ENCODE data around the gene MRPS7. TPM values are rescaled to one million over a fixed set of nuclear protein-coding genes. Genes with fewer than 3 reads are reported as not detected.

MRPS7 gene
- total RNA-seq, 4 donors from 2014 or later: 27.1 to 54.0 (median 37.4) TPM

DNA sequence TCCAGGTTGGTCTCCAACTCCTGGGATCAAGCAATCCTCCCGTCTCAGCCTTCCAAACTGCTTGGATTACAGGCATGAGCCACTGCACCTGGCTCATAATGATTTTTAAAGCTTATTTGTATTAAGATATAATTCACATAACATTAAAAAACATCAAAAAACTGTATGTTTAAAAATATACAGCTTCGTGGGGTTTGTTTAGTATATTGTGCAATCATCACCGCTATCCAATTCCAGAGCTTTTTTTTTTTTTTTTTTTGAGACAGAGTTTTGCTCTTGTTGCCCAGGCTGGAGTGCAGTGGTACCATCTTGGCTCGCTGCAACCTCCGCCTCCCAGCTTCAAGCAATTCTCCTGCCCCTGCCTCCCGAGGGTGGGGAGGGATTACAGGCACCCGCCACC, 38.6 kb downstream of the MRPS7 start:
- no peak for DNase-seq
- Histone ChIP-seq H3K4me1 (peaks cover 0 to 4% (median 0%) of the 10 kb centered on the region in 4 donors), H3K36me3 (no peaks in the 10 kb centered on the region), H3K27ac (no peak overlapping the region), H3K27me3 (no peaks in the 10 kb centered on the region), H3K9me3 (no peaks in the 10 kb centered on the region), H3K4me3 (no peak overlapping the region)
- 82 to 85% methylated on average over 7 of the region's 7 CpGs for WGBS, 2 donors (ENCODE audit: low coverage in 1 of 2)
- in situ Hi-C loops (cut with MboI; ENCODE audit: low pct_ligation_motif_present in 1 of 4, low pct_unique_long_range_greater_than_20kb in 1 of 4, low sequenced_read_pairs in 3 of 4) (loop anchor here in 2 of 4 donors (25.0 kb wide), 1 partner anchor 112 kb away; the partner anchor contains the start of gene GRB2 (in 2 of the 2)), intact Hi-C loops (cut with DNase I; ENCODE audit: low total_unique reads) (no loop called here)
- no peak for TF ChIP-seq EP300 (IDR thresholded peaks at IDR 0.05; ENCODE audit: low read depth)
- TF ChIP-seq POLR2A (IDR thresholded peaks at IDR 0.05): no peak
- TF ChIP-seq, protein P1, sequence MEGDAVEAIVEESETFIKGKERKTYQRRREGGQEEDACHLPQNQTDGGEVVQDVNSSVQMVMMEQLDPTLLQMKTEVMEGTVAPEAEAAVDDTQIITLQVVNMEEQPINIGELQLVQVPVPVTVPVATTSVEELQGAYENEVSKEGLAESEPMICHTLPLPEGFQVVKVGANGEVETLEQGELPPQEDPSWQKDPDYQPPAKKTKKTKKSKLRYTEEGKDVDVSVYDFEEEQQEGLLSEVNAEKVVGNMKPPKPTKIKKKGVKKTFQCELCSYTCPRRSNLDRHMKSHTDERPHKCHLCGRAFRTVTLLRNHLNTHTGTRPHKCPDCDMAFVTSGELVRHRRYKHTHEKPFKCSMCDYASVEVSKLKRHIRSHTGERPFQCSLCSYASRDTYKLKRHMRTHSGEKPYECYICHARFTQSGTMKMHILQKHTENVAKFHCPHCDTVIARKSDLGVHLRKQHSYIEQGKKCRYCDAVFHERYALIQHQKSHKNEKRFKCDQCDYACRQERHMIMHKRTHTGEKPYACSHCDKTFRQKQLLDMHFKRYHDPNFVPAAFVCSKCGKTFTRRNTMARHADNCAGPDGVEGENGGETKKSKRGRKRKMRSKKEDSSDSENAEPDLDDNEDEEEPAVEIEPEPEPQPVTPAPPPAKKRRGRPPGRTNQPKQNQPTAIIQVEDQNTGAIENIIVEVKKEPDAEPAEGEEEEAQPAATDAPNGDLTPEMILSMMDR (IDR thresholded peaks at IDR 0.05): no peak
- TF ChIP-seq POLR2AphosphoS5 (IDR thresholded peaks at IDR 0.05): no peak

DNA sequence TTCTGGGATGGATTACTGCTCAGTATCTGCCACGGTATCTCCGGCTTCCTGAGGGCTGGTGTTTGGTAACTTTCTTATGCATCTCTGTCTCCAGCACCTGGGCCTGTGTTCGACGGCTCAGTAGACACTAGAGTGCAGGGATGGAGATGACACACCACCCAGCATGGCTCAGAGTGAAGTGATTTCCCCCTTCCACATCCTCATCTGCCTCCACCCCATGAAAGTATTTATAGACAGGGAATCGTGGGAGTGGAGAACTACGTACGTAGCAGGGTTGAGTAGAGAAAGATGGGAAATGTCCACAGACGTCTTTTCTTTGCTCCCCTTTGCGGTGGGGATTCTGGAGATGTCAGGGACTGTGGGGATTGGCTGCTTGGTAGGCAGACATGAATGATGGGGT, 39.4 kb downstream of the MRPS7 start:
- H3K9me3 ChIP-seq: no peaks in the 10 kb centered on the region
- H3K27ac ChIP-seq: no peak overlapping the region
- TF ChIP-seq EP300 (IDR thresholded peaks at IDR 0.05; ENCODE audit: low read depth) (no peak), POLR2AphosphoS5 (IDR thresholded peaks at IDR 0.05) (no peak), POLR2A (IDR thresholded peaks at IDR 0.05) (no peak)
- TF ChIP-seq, protein P1 (IDR thresholded peaks at IDR 0.05): no peak
- no peaks in the 10 kb centered on the region for H3K36me3 ChIP-seq
- intact Hi-C loops (cut with DNase I; ENCODE audit: low total_unique reads): no loop called here
- H3K27me3 ChIP-seq: no peaks in the 10 kb centered on the region
- no peaks in the 10 kb centered on the region for H3K4me1 ChIP-seq
- no peak overlapping the region for H3K4me3 ChIP-seq
- DNase-seq: no peak
- 84% methylated on average over 4 to 9 of the region's 9 CpGs for WGBS, 2 donors (ENCODE audit: low coverage in 1 of 2)
- in situ Hi-C loops (cut with MboI; ENCODE audit: low pct_ligation_motif_present in 1 of 4, low pct_unique_long_range_greater_than_20kb in 1 of 4, low sequenced_read_pairs in 3 of 4): loop anchor here in 2 of 4 donors (25.0 kb wide), 1 partner anchor 111 kb away; the partner anchor contains the start of gene GRB2 (in 2 of the 2)

DNA sequence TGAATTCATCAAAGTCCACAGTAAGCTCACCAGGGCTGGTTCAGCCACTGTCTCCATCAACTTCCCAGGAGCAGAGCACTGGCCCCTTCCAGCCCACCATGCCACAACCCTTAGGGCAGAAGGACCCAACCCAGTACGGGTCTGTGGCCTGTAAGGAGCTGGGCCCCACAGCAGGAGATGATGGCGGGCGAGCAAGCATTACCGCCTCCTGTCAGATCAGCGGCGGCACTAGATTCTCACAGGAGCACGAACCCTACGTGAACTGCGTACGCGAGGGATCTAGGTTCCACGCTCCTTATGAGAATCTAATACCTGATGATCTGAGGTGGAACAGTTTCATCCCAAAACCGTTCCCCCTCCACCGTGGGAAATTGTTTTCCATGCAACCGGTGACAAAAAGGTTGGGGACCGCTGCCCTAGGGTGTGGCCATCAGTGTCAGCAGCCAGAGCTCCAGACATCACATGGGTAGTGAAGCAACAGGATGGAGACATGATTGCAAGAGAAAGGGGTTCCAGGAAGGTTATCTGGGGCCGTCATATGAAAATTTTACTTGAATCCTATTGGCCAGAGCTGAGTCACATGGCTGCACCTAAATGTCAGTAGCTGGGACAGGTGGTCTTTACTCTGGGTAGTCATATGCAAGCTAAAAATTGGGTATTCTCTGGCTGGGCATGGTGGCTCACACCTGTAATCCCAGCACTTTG, 40.0 kb downstream of the MRPS7 start:
- Histone ChIP-seq H3K4me1 (no peaks in the 10 kb centered on the region), H3K9me3 (no peaks in the 10 kb centered on the region), H3K27ac (no peak overlapping the region), H3K36me3 (no peaks in the 10 kb centered on the region), H3K27me3 (no peaks in the 10 kb centered on the region), H3K4me3 (no peak overlapping the region)
- intact Hi-C loops (cut with DNase I; ENCODE audit: low total_unique reads): no loop called here
- in situ Hi-C loops (cut with MboI; ENCODE audit: low pct_ligation_motif_present in 1 of 4, low pct_unique_long_range_greater_than_20kb in 1 of 4, low sequenced_read_pairs in 3 of 4): loop anchor here in 2 of 4 donors (25.0 kb wide), 1 partner anchor 111 kb away; the partner anchor contains the start of gene GRB2 (in 2 of the 2)
- DNase-seq: no peak
- 90 to 94% methylated on average over 3 to 17 of the region's 17 CpGs for WGBS, 2 donors (ENCODE audit: low coverage in 1 of 2)
- TF ChIP-seq POLR2A (IDR thresholded peaks at IDR 0.05) (no peak), EP300 (IDR thresholded peaks at IDR 0.05; ENCODE audit: low read depth) (no peak)

DNA sequence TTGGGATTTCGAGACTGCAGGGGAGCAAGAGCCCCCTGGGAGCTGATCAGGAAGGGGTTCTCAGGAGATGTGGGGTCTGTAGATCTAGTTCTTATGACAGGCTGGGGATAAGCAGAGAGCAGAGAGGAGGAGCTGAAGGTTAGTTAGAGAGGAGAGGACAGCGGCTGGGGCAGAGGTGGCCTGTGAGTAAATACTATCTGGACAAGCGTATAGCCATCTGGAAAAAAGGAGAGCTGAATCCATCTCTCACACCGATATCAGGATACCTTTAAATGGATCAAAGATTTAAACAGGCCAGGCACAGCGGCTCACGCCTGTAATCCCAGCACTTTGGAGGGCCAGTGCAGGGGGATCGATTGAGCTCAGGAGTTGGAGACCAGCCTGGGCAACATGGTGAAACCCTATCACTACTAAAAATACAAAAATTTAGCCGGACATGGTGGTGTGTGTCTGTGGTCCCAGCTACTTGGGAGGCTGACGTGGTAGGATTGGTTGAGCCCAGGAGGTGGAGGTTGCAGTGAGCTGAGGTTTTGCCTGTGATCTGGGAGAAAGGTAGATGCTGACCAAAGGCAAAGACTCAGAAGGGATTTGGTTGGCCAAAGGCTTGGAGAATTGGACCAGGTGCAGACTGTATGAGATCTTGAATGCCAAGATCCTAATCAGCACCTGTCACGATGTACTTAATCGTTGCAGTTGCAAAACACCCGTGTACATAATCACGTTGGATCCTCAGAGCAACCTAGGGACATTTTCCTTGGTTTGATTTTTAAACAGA, 46.5 kb downstream of the MRPS7 start:
- H3K27ac ChIP-seq: peak overlapping the region; percentile 80 to 91 (median 84)
- in situ Hi-C loops (cut with MboI; ENCODE audit: low pct_ligation_motif_present in 1 of 4, low pct_unique_long_range_greater_than_20kb in 1 of 4, low sequenced_read_pairs in 3 of 4): loop anchor here in 2 of 4 donors (25.0 kb wide), 1 partner anchor 104 kb away; the partner anchor contains the start of gene GRB2 (in 2 of the 2)
- no peaks in the 10 kb centered on the region for H3K36me3 ChIP-seq
- 80 to 87% methylated on average over 8 to 13 of the region's 13 CpGs for WGBS, 2 donors (ENCODE audit: low coverage in 1 of 2)
- intact Hi-C loops (cut with DNase I; ENCODE audit: low total_unique reads): no loop called here
- H3K4me3 ChIP-seq: no peak overlapping the region
- no peaks in the 10 kb centered on the region for H3K9me3 ChIP-seq
- H3K27me3 ChIP-seq: no peaks in the 10 kb centered on the region
- H3K4me1 ChIP-seq: peaks cover 6 to 25% (median 21%) of the 10 kb centered on the region in 4 donors
- DNase-seq: no peak
- no peak for TF ChIP-seq EP300 (IDR thresholded peaks at IDR 0.05; ENCODE audit: low read depth)
- no peak for TF ChIP-seq POLR2AphosphoS5 (IDR thresholded peaks at IDR 0.05)
- no peak for TF ChIP-seq POLR2A (IDR thresholded peaks at IDR 0.05)
- TF ChIP-seq, protein P1 (IDR thresholded peaks at IDR 0.05): no peak
